Keratinocyte (primary cell): ENCODE results near the gene ZNF174. TPM values are rescaled to one million over a fixed set of nuclear protein-coding genes. Genes with fewer than 3 reads are reported as not detected.

Experiments used
- DNase-seq: peaks from one replicate; pipeline ENCODE4 v3.0.0-alpha.2; 2011; ENCODE audit warnings: low read depth, missing footprints, low spot score
- FAIRE-seq: peaks from 2 replicates; lab custom pipeline; 2011; peaks lifted over from hg19 to GRCh38; lab: Jason Lieb, UNC
- H2AFZ ChIP-seq: 2 replicates; pipeline ENCODE4 v1.6.0; 2012; ENCODE audit warnings: low read length, control low read depth, inconsistent platforms; ENCODE audit not compliant: control insufficient read depth
- H3K27ac ChIP-seq: 2 replicates; pipeline ENCODE4 v1.5.1; 2011; ENCODE audit warnings: low read length; ENCODE audit not compliant: control insufficient read depth, insufficient read depth
- H3K27me3 ChIP-seq: 3 replicates; pipeline ENCODE4 v1.6.0; 2011; ENCODE audit warnings: low read length; ENCODE audit not compliant: control insufficient read depth, insufficient read depth; ENCODE audit errors: extremely low read depth
- H3K36me3 ChIP-seq, 2 experiments: 2 replicates in 1 of 2; 3 replicates in 1 of 2; pipeline ENCODE4 v1.5.1; 2011; ENCODE audit warnings: low read length in 2 of 2, mild to moderate bottlenecking in 1 of 2; ENCODE audit not compliant: control insufficient read depth in 2 of 2, insufficient read depth in 2 of 2; ENCODE audit errors: extremely low read depth in 1 of 2
- H3K4me1 ChIP-seq: 3 replicates; pipeline ENCODE4 v1.5.1; 2011; ENCODE audit warnings: low read length; ENCODE audit not compliant: control insufficient read depth, insufficient read depth; ENCODE audit errors: extremely low read depth
- H3K4me2 ChIP-seq: 3 replicates; pipeline ENCODE4 v1.6.0; 2011; ENCODE audit warnings: low read depth, low read length; ENCODE audit not compliant: control insufficient read depth, insufficient read depth; ENCODE audit errors: extremely low read depth
- H3K4me3 ChIP-seq, 3 experiments: fragments of 200-600 bp in 1 of 3; sonication (generic) in 1 of 3; 2 replicates in 2 of 3; 3 replicates in 1 of 3; pipeline ENCODE4 v1.5.1; 2011 to 2016; ENCODE audit warnings: low read length in 3 of 3, mild to moderate bottlenecking in 3 of 3, control low read depth in 2 of 3, inconsistent platforms in 1 of 3, low read depth in 1 of 3, mixed read lengths in 1 of 3, mixed run types in 1 of 3, moderate library complexity in 1 of 3; ENCODE audit not compliant: control insufficient read depth in 2 of 3, insufficient read depth in 2 of 3; ENCODE audit errors: extremely low read depth in 1 of 3
- H3K79me2 ChIP-seq: 2 replicates; pipeline ENCODE4 v1.6.0; 2012; ENCODE audit warnings: low read length; ENCODE audit not compliant: control insufficient read depth, insufficient read depth
- H3K9ac ChIP-seq: 3 replicates; pipeline ENCODE4 v1.6.0; 2011; ENCODE audit warnings: low read length; ENCODE audit not compliant: control insufficient read depth, insufficient read depth; ENCODE audit errors: extremely low read depth
- H3K9me1 ChIP-seq: 3 replicates; pipeline ENCODE4 v1.6.0; 2011; ENCODE audit warnings: low read length; ENCODE audit not compliant: control insufficient read depth, insufficient read depth; ENCODE audit errors: extremely low read depth
- H3K9me3 ChIP-seq: 2 replicates; pipeline ENCODE4 v1.5.1; 2012; ENCODE audit warnings: low read depth, low read length; ENCODE audit not compliant: control insufficient read depth
- H4K20me1 ChIP-seq: 3 replicates; pipeline ENCODE4 v1.6.0; 2011; ENCODE audit warnings: low read length; ENCODE audit not compliant: control insufficient read depth, insufficient read depth; ENCODE audit errors: extremely low read depth
- EZH2 ChIP-seq: IDR thresholded peaks from one replicate; pipeline ENCODE4 v1.6.1; 2012; ENCODE audit warnings: inconsistent platforms, mild to moderate bottlenecking, low read length, moderate library complexity
- dilution Hi-C: fragments of 300-500 bp; cut with MboI; formaldehyde crosslinking; loops from one replicate; pipeline ENCODE4 v1.7.0; 2020; ENCODE audit warnings: low sequenced_read_pairs; ENCODE audit not compliant: extremely low pct_ligation_motif_present
- polyA plus RNA-seq, 5 experiments: library from polyadenylated mRNA; depleted of rRNA in 3 of 5; stranded (reverse) in 3 of 5; stranded (forward) in 1 of 5; unstranded in 1 of 5; fragments of >200 nt; gene quantifications; 1 replicate in 1 of 5; 2 replicates in 3 of 5; 3 replicates in 1 of 5; pipeline versions ENCODE4 v1.2.1 to v1.2.3, GENCODE V29; 2011 to 2012; ENCODE audit warnings: missing spikeins in 2 of 5, low read depth in 1 of 5, low replicate concordance in 1 of 5
- TF ChIP-seq, protein P1 (sequence below), 3 experiments: IDR thresholded peaks in 1 of 3; conservative IDR thresholded peaks in 1 of 3; optimal IDR thresholded peaks in 1 of 3; 2 replicates in 2 of 3; 3 replicates in 1 of 3; pipeline versions ENCODE3 to v1.5.1; 2011; ENCODE audit warnings: low read length in 3 of 3, mild to moderate bottlenecking in 3 of 3, moderate library complexity in 2 of 3, control low read depth in 1 of 3, inconsistent platforms in 1 of 3; ENCODE audit not compliant: insufficient read depth in 2 of 3; ENCODE audit errors: extremely low read depth in 1 of 3

ZNF174 gene
- polyA plus RNA-seq, 1 donor (not counting 4 experiments of a cell fraction or from before 2014, with no cell fraction given) = 8.0 TPM

DNA sequence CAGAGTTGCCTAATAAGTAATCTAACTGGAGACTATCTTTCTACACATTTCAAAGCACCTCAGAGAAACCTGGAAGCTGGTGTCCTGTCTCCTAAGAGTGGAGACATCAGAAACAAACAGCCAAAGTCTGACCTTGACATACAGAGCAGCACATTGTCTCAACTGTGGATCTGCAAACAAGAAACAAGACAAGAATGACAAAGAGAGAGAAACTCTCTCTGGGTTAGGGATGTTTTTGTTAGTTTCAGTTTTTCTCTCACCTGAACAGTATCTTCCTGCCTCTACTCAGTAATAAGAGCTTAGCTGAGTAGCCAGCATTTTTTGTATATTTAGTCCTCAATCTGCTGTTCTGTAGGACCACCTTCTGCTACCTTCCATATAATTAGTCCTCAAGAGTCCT lies 33.4 kb downstream of the ZNF174 start:
- Histone ChIP-seq H3K36me3 (peaks cover 0 to 2% of the 10 kb centered on the region in 2 experiments), H3K9ac (no peak overlapping the region), H3K4me2 (no peak overlapping the region), H3K4me3 (no peak overlapping the region), H3K9me1 (no peaks in the 10 kb centered on the region), H3K27me3 (no peaks in the 10 kb centered on the region), H4K20me1 (no peaks in the 10 kb centered on the region), H3K4me1 (no peaks in the 10 kb centered on the region), H3K27ac (no peak overlapping the region), H2AFZ (no peak overlapping the region), H3K79me2 (no peaks in the 10 kb centered on the region), H3K9me3 (no peaks in the 10 kb centered on the region)
- DNase-seq (no peak), FAIRE-seq (no peak)
- TF ChIP-seq, protein P1, sequence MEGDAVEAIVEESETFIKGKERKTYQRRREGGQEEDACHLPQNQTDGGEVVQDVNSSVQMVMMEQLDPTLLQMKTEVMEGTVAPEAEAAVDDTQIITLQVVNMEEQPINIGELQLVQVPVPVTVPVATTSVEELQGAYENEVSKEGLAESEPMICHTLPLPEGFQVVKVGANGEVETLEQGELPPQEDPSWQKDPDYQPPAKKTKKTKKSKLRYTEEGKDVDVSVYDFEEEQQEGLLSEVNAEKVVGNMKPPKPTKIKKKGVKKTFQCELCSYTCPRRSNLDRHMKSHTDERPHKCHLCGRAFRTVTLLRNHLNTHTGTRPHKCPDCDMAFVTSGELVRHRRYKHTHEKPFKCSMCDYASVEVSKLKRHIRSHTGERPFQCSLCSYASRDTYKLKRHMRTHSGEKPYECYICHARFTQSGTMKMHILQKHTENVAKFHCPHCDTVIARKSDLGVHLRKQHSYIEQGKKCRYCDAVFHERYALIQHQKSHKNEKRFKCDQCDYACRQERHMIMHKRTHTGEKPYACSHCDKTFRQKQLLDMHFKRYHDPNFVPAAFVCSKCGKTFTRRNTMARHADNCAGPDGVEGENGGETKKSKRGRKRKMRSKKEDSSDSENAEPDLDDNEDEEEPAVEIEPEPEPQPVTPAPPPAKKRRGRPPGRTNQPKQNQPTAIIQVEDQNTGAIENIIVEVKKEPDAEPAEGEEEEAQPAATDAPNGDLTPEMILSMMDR (optimal IDR thresholded peaks at IDR 0.05 in 1 of 3, IDR thresholded peaks at IDR 0.05 in 1 of 3, conservative IDR thresholded peaks at IDR 0.05 in 1 of 3; ENCODE audit: extremely low read depth in 1 of 3, insufficient read depth in 2 of 3, low read length in 3 of 3) = no peak
- no peak for TF ChIP-seq EZH2
- dilution Hi-C loops = no loop called here

DNA sequence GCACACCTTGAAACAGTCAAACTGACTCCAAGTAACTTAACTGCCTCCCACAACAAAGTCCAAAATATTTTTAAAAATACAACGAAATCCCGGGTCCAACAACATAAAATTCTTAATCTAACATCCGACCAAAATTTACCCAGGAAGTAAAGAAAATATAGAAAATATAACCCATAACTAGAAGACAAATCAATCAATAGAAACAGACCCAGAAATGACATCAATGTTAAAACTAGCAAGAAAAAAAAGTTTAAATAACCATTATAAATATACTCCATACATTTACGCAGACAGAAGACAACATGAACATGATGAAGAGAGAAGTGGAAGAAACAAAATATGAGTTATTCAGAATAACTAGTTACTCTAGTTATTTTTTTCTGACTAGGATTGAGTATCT lies 38.6 kb downstream of the ZNF174 start:
- Histone ChIP-seq H3K9me1 (no peaks in the 10 kb centered on the region), H3K27me3 (no peaks in the 10 kb centered on the region), H3K4me1 (peaks cover 4% of the 10 kb centered on the region), H3K9ac (no peak overlapping the region), H3K9me3 (no peaks in the 10 kb centered on the region), H3K79me2 (peaks cover 13% of the 10 kb centered on the region), H3K4me2 (no peak overlapping the region), H3K4me3 (no peak overlapping the region), H4K20me1 (no peaks in the 10 kb centered on the region), H2AFZ (no peak overlapping the region), H3K27ac (no peak overlapping the region), H3K36me3 (peaks cover 0 to 2% of the 10 kb centered on the region in 2 experiments)
- TF ChIP-seq, protein P1 (optimal IDR thresholded peaks at IDR 0.05 in 1 of 3, IDR thresholded peaks at IDR 0.05 in 1 of 3, conservative IDR thresholded peaks at IDR 0.05 in 1 of 3; ENCODE audit: extremely low read depth in 1 of 3, insufficient read depth in 2 of 3, low read length in 3 of 3) = no peak
- no peak for TF ChIP-seq EZH2
- dilution Hi-C loops = no loop called here
- no peak for DNase-seq
- no peak for FAIRE-seq
